Fibroblast of skin of right quadriceps (primary cell): ENCODE data around the gene KBTBD4.
A peak's percentile ranks its signal among the peaks of the same experiment; 100 is the strongest.

Experiments
- DNase-seq: peaks from one replicate; pipeline ENCODE4 v3.0.0-alpha.2; 2013

Gene KBTBD4

DNA sequence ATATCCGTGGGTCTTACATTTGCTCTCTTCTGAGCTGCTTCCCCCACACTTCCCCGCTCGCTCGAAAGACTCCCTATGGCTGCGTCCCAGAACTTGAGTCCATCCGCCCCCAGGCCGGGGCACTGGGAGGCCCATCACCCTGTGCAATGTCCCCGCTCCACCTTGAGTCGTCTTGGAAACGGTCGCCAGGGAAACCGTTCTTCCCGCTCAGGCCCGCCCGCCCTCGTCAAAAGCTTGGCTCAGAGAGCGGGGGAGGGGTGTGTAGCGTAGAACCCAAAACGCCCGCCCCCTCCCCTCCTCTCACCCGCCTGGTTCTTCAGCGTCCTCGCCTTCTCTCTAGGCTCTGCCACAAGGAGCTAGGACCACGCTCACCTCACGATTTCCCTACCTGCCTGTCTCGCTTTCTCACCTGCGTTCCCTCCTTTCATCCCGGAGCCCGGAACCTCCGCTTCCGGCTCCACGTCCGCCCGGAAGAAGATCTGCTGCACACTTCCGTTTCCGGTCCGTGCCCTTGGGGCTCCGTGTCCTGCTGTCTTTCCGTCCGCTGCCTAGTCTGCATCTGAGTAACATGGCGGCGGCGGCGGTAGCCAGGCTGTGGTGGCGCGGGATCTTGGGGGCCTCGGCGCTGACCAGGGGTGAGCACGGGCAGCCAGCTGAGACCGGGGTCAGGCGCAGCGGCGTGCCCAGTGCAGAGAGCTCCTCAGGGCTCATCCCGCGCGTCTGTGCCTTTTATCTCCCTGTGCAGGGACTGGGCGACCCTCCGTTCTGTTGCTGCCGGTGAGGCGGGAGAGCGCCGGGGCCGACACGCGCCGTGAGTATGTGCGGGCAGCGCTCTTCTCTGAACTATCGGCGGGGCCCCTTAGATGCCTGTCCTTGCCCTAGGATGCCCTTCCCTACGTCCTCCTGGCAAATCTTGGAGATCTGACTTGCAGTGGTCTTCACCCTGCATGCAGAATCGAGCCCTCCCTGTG lies at the start of gene KBTBD4, which contains the start of gene NDUFS3:
Gene KBTBD4, minus strand, starts transcription at position 447 of the 971 bp plus-strand sequence. Its CDS starts 19 bp downstream, at position 428.
Gene NDUFS3, plus strand, starts transcription at position 551 of the 971 bp plus-strand sequence. Its CDS starts 18 bp downstream, at position 569.
- DNase-seq, result peak; percentile 89

DNA sequence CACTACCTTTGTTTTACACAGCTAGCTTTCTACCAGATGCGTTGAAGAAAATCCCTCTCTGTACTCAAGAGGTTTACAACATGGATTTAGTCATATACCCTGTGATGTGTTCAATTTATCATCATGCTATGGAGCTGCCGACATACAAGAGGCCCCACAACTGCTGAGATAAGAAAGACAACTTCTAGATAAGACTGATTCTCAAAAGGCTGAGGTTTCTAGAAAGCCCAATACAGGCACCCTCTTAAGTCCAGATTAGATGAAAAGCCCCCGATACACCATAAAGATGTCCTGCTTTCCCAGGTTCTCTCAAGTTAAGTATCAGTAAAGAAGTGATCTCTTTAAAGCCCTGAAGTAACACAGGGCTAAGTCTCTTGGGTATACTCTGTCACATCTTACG lies 49.3 kb upstream of the KBTBD4 start:
- DNase-seq, result no peak

DNA sequence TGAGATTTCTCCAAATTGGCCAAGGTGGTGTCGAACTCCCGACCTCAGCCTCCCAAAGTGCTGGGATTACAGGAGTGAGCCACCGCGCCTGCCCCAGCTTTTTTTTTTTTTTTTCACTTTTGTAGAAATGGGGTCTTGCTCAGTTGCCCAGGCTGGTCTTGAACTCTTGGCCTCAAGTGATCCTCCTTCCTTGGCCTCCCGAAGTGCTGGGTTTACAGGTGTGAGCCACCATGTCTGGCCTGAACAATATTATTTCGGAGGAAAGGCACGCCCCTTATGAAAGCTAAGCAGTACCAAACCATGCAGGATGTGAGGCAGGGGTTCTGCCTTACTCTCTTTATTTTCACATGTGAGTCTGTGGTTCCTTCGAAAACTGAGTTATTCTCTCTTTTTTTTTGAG lies 47.5 kb upstream of the KBTBD4 start:
- DNase-seq, result no peak

DNA sequence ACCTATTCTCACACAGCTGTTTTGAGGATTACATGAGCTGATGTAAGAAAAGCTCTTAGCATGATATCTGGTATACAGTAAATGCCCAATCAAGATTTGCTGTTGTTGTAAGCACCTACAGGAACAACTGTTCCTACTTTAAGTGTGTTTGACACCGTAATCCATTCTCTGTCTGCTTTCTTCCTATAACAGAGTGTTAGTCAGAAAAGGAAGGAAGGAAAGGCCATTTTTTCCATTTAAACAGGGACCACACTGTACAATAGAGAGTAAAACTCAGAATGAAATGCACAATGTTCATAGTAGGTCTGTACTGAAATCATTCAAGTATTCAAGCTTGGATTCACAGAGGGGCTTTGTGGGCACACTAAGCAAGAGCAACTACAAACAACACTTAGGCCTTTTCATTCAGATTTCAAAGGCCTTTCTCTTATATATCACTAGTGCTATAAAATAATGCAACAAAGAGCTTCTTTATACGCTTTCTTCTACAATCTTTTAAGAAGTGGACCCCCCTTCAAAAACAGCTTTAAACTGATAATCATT lies 42.1 kb upstream of the KBTBD4 start:
- no peak for DNase-seq

DNA sequence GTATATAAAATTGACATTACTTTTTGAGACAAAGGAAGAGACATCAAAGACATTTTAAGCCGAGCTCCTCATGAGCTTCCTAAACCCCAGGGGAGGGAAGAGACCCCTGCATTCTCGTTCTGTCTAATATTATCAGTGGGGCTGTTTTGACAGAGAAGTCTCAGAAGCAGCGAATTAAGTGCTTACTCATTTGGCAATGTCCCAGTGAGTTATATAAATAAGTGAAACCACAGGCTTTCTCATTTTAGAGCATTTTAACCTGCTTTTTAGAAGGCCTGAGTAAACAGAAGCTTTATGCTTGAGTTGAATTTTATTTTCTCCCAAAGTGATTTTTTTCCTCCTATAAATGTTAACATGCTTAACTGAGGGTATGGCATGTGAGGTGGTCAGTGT lies 38.6 kb upstream of the KBTBD4 start:
- DNase-seq, result peak; percentile 62

DNA sequence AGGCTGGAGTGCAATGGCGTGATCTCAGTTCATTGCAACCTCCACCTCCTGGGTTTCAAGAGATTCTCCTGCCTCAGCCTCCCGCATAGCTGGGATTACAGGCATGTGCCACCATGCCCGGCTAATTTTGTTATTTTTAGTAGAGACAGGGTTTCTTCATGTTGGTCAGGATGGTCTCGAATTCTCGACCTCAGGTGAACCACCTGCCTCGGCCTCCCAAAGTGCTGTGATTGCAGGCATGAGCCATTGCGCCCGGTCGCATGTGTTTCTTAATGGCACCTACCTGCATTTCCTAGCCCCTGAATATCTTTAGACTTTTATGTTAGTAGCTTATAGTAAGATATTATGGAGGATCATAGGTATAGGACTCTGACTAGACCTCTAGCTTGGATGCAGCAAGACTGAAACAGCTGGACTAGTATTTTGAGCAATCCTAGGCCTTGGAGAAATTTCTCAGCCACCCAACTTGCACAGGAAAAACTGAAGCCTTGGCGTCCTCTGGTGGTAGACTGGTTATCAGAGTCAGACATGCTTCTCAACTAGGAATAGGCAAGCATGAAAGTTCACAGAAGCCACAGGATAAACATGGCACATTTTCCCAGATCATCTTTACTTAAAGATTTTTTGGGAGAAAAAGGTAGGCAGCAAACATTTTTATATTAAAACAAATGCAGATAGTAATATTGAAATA lies 38.1 kb upstream of the KBTBD4 start:
- peak; percentile 70 for DNase-seq

DNA sequence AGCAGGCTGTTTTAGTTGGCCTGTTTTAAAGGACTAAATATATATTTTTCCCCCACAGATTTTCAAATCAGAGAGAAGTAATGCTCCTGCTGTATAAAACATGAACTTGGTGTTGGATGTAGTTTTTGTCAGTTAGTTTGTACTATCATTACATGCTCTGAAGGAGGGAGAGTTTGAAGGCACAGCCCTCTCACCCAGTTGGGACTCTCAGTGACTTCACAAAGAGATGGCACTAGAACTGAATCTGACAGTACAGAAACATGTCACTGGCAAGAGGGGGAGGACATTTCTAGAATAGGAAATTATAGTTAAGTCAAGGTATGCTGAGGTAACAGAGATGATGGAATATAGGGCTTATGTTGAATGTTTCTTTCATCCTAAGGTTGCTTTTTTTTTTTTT lies 36.5 kb upstream of the KBTBD4 start:
- no peak for DNase-seq

DNA sequence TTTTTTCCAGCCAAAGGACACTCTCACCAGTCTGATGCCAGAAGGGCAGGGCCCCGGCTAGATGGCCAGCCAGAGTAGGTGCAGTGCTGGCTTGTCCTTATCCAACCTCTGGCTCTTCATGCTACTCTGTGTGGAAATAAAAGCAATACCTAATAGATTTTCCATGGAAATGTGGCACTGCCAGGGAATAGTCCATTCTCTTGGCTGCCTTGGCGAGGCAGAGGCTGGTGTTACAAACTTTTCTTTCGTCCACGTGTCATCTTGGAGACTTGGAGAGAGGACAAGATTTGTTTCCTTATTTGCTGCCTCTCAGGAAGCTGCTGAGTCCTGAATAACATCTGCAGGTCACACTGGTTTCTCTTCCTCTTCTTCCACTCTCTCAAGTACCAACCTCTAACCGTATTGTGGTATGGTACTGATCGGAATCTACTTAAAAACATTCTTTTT lies 32.6 kb upstream of the KBTBD4 start:
- DNase-seq, result no peak

DNA sequence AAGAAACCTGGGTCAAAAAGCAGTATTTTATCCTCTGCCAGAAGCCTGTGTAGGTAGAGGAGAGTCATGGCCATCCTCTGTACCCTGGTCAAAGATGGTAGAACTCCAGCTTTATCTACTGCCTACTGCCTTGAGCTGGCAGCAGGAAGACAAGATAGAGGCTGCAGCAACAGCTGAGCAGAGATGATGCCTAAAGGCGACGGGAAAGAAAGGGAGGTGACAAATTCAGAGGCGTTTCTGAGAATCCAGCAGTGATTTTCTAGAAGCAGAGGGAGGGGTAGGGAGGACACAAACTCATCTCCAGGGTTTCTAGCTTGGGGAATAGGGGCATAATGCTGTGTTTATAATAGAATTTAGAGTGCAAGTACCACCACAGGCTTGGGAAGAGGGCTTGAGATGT lies 30.9 kb upstream of the KBTBD4 start:
- DNase-seq, result no peak

DNA sequence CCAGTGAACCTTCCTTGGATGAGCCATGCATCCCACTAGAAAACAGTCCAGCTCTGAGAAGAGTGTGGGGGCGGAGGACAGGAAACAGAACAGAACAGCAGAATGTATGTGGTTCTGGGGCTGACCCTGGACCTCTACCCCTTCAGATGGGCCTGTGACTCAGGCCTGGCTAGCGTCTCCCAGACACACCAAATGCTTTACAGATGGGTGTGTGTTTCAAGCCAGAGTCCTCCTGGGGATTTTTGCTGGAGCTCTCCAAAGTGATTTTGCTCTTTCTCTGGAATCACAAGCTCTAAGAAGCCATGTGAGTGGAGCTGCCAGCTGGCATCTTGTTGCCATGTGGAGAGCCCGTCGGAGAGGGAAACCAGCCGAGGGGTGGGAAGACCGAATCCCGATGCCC lies 28.6 kb upstream of the KBTBD4 start:
- peak; percentile 87 for DNase-seq

DNA sequence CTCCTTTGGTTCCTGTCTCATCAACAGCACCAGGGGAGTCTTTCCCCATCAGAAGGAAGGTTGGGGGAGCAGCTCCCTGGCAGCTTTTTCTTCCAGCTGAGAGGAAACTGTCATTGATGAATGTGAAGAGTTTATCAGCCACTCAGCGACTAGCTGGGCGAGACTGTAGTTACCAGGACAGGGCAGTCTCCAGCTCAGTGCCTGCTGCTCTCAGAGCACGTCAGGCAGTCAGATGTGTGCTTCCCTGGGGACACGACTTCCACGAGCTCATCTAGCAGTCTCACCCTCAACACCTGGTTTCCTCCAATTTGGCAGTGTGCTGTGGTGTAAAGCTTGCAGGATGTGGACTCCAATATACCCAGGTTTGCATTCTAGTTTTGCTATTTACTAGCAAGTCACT lies 28.0 kb upstream of the KBTBD4 start:
- DNase-seq, result no peak

DNA sequence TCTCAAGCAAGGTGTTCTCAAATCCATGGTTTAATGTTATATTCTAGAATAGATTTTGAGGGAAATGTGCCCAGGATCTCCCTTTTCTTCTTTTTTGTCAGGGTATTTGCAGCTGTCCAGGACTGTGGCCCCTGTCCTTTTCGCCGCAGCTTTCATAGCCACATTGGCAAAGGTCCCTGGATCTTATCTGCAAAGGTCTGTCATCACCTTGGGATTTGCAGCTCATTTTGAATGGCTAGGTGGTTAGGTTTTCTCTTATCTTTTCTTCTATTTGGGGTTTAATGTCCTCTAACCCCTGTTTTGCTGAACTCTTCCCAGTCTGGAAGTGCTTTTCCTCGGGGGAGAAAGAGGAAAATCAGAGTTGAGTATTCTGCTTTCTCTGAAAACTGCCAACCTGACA lies 27.2 kb upstream of the KBTBD4 start:
- no peak for DNase-seq

DNA sequence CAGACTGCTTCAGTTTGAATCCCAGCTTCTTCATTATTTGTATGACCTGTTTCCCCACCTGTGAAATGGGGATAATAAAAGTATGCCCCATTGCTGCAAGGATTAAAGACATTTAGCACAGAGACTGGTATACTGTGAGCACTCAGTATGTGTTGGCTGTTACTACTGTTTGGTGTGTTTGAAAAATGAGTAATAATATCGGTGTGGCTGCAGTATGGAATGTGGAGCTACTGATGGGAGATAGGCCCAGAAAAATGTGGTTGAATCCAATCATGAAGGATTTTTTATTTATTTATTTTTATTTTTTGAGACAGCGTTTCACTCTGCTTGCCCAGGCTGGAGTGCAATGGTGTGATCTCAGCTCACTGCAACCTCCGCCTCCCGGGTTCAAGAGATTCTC lies 24.5 kb upstream of the KBTBD4 start:
- DNase-seq, result peak; percentile 15

DNA sequence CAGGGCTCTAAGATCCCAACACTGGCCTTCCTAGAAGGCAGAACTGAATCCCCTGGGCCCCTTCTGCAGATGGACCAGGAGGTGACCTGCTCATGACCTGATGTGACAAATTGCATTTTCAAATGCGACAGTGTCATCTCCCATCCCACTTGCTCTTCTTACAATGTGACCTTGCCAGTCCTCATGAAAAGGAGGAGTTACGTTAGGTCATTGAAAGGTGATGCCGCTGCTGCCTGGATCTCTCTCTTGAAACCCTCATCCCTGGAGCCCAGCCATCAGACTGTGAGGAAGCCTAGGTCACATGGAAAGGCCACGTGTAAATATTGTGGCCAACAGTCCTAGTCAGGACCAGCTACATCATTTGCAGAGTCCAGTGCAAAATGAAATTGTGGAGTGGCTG lies 21.1 kb upstream of the KBTBD4 start:
- DNase-seq, result no peak

DNA sequence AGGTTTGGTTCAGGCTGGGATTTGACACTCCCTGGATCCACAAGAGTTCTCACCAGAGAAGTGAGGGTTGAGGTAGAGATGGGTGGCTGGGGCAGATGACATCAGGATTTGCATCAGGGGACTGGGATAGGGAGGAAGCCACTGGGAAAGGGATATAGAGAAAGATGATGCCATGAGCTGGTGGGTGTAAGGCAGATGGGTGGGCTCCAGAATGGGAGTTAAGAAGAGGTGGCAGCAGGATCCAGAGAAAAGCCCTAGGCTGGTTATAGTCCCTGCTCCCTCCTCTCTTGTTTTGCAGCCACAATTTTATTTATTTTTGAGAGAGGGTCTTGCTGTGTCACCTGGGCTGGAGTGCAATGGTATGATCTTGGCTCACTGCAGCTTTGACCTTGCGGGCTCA lies 17.2 kb upstream of the KBTBD4 start:
- DNase-seq, result no peak

DNA sequence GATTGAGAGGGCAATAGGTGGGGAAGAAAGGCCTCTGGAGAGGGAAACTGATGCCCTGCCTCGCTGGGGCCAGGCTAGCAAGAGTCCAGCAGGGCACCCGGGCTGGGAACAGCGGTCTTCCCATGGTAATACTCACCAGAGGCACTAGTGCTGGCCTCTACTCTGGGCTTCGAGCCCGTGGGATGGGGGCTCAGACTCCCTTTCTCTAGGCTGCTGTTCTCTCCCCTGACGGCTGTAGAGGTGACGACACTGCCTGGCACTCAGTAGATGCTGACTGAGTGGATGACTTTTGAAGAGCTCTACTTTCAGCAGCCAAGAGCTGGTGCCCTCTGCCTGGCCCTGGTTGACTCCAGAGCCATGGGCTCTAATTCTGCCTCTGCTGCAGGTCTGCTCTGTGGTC lies 16.3 kb upstream of the KBTBD4 start:
- DNase-seq, result no peak

DNA sequence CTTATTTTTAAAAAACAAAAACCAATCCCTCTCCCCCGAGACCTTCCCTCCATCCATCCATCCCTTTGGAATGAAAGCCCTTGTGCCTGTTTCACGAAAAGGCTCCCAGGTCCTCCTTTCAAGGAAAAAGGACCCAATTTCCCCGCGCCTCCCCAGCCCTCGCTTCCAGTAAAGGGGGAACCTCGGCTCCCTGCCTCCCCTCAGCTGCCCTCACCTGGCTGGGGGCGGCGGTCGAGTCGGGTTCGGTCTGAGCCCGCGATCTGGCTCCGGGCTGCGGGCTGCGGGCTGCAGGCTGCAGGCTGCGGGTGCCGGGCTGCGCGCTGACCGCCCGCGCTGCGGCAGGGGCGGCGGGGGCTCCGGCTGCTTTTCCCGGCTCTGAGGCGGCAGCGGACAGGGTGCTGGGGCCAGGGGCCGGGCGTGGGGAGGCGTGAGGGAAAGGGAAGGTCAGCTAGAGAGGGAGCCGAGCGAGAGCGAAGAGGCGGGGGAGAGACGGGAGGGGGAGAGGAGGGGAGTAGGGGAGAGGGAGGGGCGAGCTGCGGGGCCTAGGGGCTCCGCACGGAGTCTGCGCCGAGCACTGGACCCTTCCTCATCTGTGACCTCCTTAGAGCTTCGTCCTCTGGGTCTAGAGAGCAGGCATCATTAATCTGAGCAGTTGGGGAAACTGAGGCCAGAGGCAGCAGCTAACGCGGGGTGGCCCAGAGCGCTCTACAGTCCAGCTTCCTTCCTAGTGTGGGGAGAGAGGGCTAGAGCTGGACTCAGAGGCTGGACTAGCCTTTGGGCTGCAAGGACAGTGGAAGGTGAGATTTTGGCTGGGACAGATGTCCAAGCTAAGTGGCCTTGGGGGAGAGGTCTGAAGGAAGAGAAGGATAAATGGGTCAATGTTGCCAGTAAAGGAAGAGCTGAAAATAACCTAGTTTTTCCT lies 15.4 kb upstream of the KBTBD4 start, which contains the start of gene C1QTNF4:
Gene C1QTNF4, minus strand, starts transcription at position 478 of the 922 bp plus-strand sequence. CDS start 3,601 bp downstream, outside the sequence.
- DNase-seq, result no peak

DNA sequence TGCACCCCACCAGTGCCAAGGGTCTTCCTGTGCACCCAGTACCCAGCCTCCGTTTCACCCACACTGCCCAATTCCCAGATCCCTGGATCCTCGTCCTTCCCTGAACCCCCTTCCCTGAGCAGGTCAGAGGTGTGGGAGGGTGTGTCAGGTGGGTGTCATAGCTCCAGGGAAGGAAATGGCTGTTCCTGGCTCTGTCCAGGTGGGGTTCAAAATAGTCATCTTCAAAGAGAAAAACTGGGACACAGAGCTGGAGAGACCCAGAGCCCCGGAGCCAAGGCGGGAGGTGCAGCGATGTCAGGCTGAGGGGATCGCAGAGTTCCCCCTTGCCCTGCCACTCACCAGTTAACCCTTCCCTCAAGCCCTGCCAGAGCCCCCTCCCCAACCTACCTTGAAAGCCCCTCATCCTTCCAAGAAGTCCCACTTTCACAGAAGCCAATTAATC lies 14.7 kb upstream of the KBTBD4 start:
- DNase-seq, result no peak

DNA sequence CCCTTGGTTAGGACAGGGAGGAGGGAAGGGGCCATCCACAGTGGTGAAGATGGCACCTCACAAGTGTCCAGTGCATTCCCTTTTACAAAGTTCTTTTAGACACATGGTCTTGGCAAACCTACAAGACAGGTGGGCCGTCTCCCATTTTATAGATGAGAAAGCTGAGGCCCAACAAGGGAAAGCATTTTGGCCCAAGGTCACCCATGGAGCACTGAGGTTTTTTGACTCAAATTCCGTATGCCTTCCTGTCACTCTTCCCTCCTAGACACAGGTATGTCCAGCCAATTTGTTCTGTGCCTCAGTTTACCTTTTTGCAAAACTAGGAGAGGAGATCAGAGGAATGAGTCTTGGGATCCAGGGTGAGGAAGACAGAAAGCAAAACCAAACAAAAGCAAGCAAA lies 14.2 kb upstream of the KBTBD4 start:
- DNase-seq, result no peak

DNA sequence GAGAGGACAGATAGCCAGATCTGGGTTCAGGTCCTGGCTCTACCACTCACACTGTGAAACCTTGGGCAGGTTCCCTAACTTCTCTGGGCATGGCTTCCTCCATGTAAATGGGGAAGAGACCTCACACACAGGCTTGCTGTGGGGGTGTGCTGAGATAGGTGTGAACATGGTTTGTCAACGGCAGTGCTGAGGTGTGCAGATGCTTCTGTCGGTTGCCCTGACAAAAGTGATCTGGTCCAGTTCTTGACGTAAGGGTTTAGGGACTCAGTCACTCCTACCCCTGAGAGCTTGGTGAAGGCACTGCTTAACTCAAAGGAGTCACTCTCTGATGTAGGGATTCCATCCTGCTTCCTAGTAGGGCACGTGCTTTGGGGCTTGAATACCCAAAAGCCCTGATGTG lies 13.5 kb upstream of the KBTBD4 start:
- no peak for DNase-seq

DNA sequence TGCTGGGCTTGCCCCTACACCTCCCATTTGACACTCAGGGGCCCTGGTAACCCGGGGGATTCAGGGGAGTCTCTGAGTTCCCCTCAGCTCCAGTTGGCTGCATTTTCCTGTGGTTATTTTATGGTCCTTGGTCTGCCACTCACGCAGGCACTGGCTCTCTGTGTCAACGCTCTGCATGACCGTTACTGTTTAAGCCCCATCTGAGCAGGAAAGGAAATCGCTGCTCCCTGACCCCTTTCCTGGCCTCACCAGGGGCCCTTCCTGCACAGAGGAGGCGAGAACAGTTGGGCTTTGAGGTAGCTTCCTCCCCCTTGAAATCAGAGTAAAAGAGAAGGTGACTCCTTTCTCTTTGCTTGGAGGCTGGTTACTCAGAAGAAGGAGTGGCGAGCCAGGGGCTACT lies 13.0 kb upstream of the KBTBD4 start:
- DNase-seq, result no peak
